ENCODE results near the gene ZFTA.

The ZFTA gene

GRCh38 chr11:63756919-63757761 lies 11.4 kb downstream of the ZFTA start:
- in situ Hi-C loops (cut with MboI; ENCODE audit: low sequenced_read_pairs): no loop called here

GRCh38 chr11:63749624-63750023 lies 19.0 kb downstream of the ZFTA start:
- in situ Hi-C loops (cut with MboI; ENCODE audit: low sequenced_read_pairs): no loop called here

- in situ Hi-C loops (cut with MboI; ENCODE audit: low sequenced_read_pairs): no loop called here
Observed at GRCh38 chr11:63747011-63747410, 21.6 kb downstream of the ZFTA start.

- in situ Hi-C loops (cut with MboI; ENCODE audit: low sequenced_read_pairs): no loop called here
Observed at GRCh38 chr11:63745304-63746170, 23.0 kb downstream of the ZFTA start.

- in situ Hi-C loops (cut with MboI; ENCODE audit: low sequenced_read_pairs): no loop called here
Observed at GRCh38 chr11:63738720-63739360, 29.7 kb downstream of the ZFTA start.

GRCh38 chr11:63737718-63738117 lies 30.9 kb downstream of the ZFTA start:
- in situ Hi-C loops (cut with MboI; ENCODE audit: low sequenced_read_pairs): no loop called here

GRCh38 chr11:63736864-63737263 lies 31.7 kb downstream of the ZFTA start:
- in situ Hi-C loops (cut with MboI; ENCODE audit: low sequenced_read_pairs): no loop called here

GRCh38 chr11:63729326-63729725 lies 39.2 kb downstream of the ZFTA start:
- in situ Hi-C loops (cut with MboI; ENCODE audit: low sequenced_read_pairs): no loop called here

GRCh38 chr11:63720611-63721010 lies 48.0 kb downstream of the ZFTA start:
- in situ Hi-C loops (cut with MboI; ENCODE audit: low sequenced_read_pairs): no loop called here

- in situ Hi-C loops (cut with MboI; ENCODE audit: low sequenced_read_pairs): no loop called here
Observed at GRCh38 chr11:63719987-63720386, 48.6 kb downstream of the ZFTA start.

- in situ Hi-C loops (cut with MboI; ENCODE audit: low sequenced_read_pairs): no loop called here
Observed at GRCh38 chr11:63719001-63719400, 49.6 kb downstream of the ZFTA start.
